Transverse colon (tissue), 4 donors: ENCODE data around the gene FNBP1L. TPM values are rescaled to one million over a fixed set of nuclear protein-coding genes. Genes with fewer than 3 reads are reported as not detected.

Experiments
- DNase-seq: peaks from one replicate; pipeline ENCODE4 v3.0.0-alpha.2; 2019
- H3K27ac ChIP-seq, 4 donors: fragments of 200-600 bp; sonication (generic); 2 replicates each; pipeline ENCODE4 v1.5.1; 2016 to 2018; ENCODE audit warnings: inconsistent platforms in 4 of 4
- H3K27me3 ChIP-seq: fragments of 200-600 bp; sonication (generic); 2 replicates; pipeline ENCODE4 v1.5.1; 2017; ENCODE audit warnings: inconsistent platforms
- H3K36me3 ChIP-seq, 4 donors: fragments of 200-600 bp; sonication (generic); 2 replicates each; pipeline ENCODE4 v1.5.1; 2017 to 2019; ENCODE audit warnings: inconsistent platforms in 4 of 4
- H3K4me1 ChIP-seq, 4 donors: fragments of 200-600 bp; sonication (generic); 2 replicates each; pipeline ENCODE4 v1.5.1; 2017 to 2020; ENCODE audit warnings: inconsistent platforms in 4 of 4
- H3K4me3 ChIP-seq, 4 donors: fragments of 200-600 bp; sonication (generic); 1 replicate in 1 of 4; 2 replicates in 3 of 4; pipeline versions ENCODE4 v1.5.1 to v1.6.1; 2017 to 2019; ENCODE audit warnings: inconsistent platforms in 4 of 4
- H3K9me3 ChIP-seq, 2 donors: fragments of 200-600 bp; sonication (generic); 2 replicates each; pipeline ENCODE4 v1.5.1; 2017 to 2019; ENCODE audit warnings: inconsistent platforms in 2 of 2
- CTCF ChIP-seq, 5 experiments: fragments of 200-600 bp in 3 of 5; fragments of 450-650 bp in 2 of 5; sonication (generic) in 3 of 5; IDR thresholded peaks; 1 replicate in 2 of 5; 2 replicates in 3 of 5; pipeline ENCODE4 v1.5.1; 2016 to 2017; ENCODE audit warnings: antibody characterized with exemption in 5 of 5, inconsistent platforms in 3 of 5, mild to moderate bottlenecking in 2 of 5, moderate library complexity in 1 of 5
- EP300 ChIP-seq: sonication (generic); formaldehyde crosslinking; IDR thresholded peaks from one replicate; pipeline ENCODE4 v1.6.1; 2017; ENCODE audit warnings: antibody characterized with exemption, low read depth
- POLR2A ChIP-seq: fragments of 450-650 bp; IDR thresholded peaks from one replicate; pipeline ENCODE4 v1.6.1; 2016; ENCODE audit warnings: antibody characterized with exemption, mild to moderate bottlenecking, moderate library complexity
- POLR2AphosphoS5 ChIP-seq, 3 donors: sonication (generic); formaldehyde crosslinking; IDR thresholded peaks; one replicate each; pipeline ENCODE4 v1.6.1; 2016; ENCODE audit warnings: antibody characterized with exemption in 3 of 3
- WGBS, 2 donors: methylation state at CpG; one replicate each; pipeline ENCODE4 v1.1.5; 2018; ENCODE audit warnings: low coverage in 1 of 2; 5-methylcytosine and 5-hydroxymethylcytosine counted together
- in situ Hi-C, 4 donors: fragments of 200-750 bp; cut with MboI; loops; one replicate each; pipeline versions ENCODE4 v1.15.0 to v1.15.1; 2017; ENCODE audit warnings: low sequenced_read_pairs in 3 of 4, low pct_ligation_motif_present in 1 of 4, low pct_unique_long_range_greater_than_20kb in 1 of 4
- intact Hi-C: fragments of 100-400 bp; cut with DNase I; formaldehyde crosslinking; loops from one replicate; pipeline ENCODE4 v1.15.1; 2023; ENCODE audit warnings: low total_unique reads
- total RNA-seq, 4 donors: library from RNA; depleted of rRNA; stranded (reverse); fragments of >200 nt; gene quantifications; one replicate each; pipeline ENCODE4 v1.1.0, GENCODE V29; 2016

Gene FNBP1L
- total RNA-seq, 4 donors from 2014 or later, result 31.0 to 69.4 (median 49.0) TPM

GRCh38 chr1:93503816-93504215 lies 55.9 kb downstream of the FNBP1L start:
- Histone ChIP-seq H3K27me3 (no peaks in the 10 kb centered on the region), H3K27ac (no peak overlapping the region), H3K9me3 (no peaks in the 10 kb centered on the region), H3K4me1 (peaks cover 0 to 30% (median 7%) of the 10 kb centered on the region in 4 donors), H3K36me3 (no peaks in the 10 kb centered on the region), H3K4me3 (no peak overlapping the region)
- in situ Hi-C loops (no loop called here), intact Hi-C loops (no loop called here)
- TF ChIP-seq POLR2A (no peak), CTCF (IDR thresholded peaks at IDR 0.05) (no peak), POLR2AphosphoS5 (IDR thresholded peaks at IDR 0.05) (no peak), EP300 (no peak)
- DNase-seq, result no peak

GRCh38 chr1:93504247-93505033 lies 56.5 kb downstream of the FNBP1L start:
- Histone ChIP-seq H3K36me3 (no peaks in the 10 kb centered on the region), H3K27ac (peak overlapping the region; percentile 42 to 72 (median 59)), H3K4me1 (peaks cover 0 to 30% (median 7%) of the 10 kb centered on the region in 4 donors), H3K9me3 (no peaks in the 10 kb centered on the region), H3K4me3 (no peak overlapping the region), H3K27me3 (no peaks in the 10 kb centered on the region)
- DNase-seq, result no peak
- intact Hi-C loops, result no loop called here
- in situ Hi-C loops, result no loop called here
- 88 to 90% methylated on average over 7 to 8 of the region's 8 CpGs for WGBS, 2 donors
- TF ChIP-seq CTCF (IDR thresholded peaks at IDR 0.05) (no peak), POLR2A (no peak), EP300 (no peak), POLR2AphosphoS5 (IDR thresholded peaks at IDR 0.05) (no peak)

GRCh38 chr1:93506126-93506525 lies 58.2 kb downstream of the FNBP1L start:
- peak overlapping the region in 3 of 4 donors; percentile 42 to 72 (median 68) for H3K27ac ChIP-seq

GRCh38 chr1:93516164-93516563 lies 68.2 kb downstream of the FNBP1L start:
- 90 to 95% methylated on average over 5 of the region's 5 CpGs for WGBS, 2 donors
- Histone ChIP-seq H3K27me3 (no peaks in the 10 kb centered on the region), H3K4me1 (peaks cover 0 to 21% (median 10%) of the 10 kb centered on the region in 4 donors), H3K27ac (no peak overlapping the region), H3K4me3 (no peak overlapping the region), H3K9me3 (no peaks in the 10 kb centered on the region), H3K36me3 (no peaks in the 10 kb centered on the region)
- TF ChIP-seq EP300, result no peak
- no peak for TF ChIP-seq POLR2A
- no peak for TF ChIP-seq CTCF (IDR thresholded peaks at IDR 0.05)
- TF ChIP-seq POLR2AphosphoS5 (IDR thresholded peaks at IDR 0.05), result no peak
- in situ Hi-C loops (no loop called here), intact Hi-C loops (no loop called here)
- no peak for DNase-seq

More at GRCh38 chr1:93506126-93506525, 58.2 kb downstream of the FNBP1L start:
- WGBS, 2 donors, result 86 to 90% methylated on average over 2 to 3 of the region's 3 CpGs
- no peak for DNase-seq
- in situ Hi-C loops, result no loop called here
- Histone ChIP-seq H3K4me1 (peaks cover 0 to 28% (median 7%) of the 10 kb centered on the region in 4 donors), H3K4me3 (no peak overlapping the region), H3K27me3 (no peaks in the 10 kb centered on the region), H3K36me3 (no peaks in the 10 kb centered on the region), H3K9me3 (no peaks in the 10 kb centered on the region)
- TF ChIP-seq POLR2AphosphoS5 (IDR thresholded peaks at IDR 0.05) (no peak), EP300 (no peak)
- intact Hi-C loops, result no loop called here

GRCh38 chr1:93518516-93518915 lies 70.6 kb downstream of the FNBP1L start:
- H3K4me3 ChIP-seq, result no peak overlapping the region
- H3K9me3 ChIP-seq, result no peaks in the 10 kb centered on the region
- DNase-seq, result no peak
- H3K36me3 ChIP-seq, result peaks cover 0 to 3% (median 0%) of the 10 kb centered on the region in 4 donors
- intact Hi-C loops (no loop called here), in situ Hi-C loops (no loop called here)
- TF ChIP-seq CTCF (IDR thresholded peaks at IDR 0.05) (no peak), POLR2A (no peak), POLR2AphosphoS5 (IDR thresholded peaks at IDR 0.05) (no peak), EP300 (no peak)
- H3K27ac ChIP-seq, result peak overlapping the region in 3 of 4 donors; percentile 0 to 54 (median 32)
- H3K27me3 ChIP-seq, result no peaks in the 10 kb centered on the region
- H3K4me1 ChIP-seq, result peaks cover 0 to 21% (median 10%) of the 10 kb centered on the region in 4 donors
